ENCODE measurements around the gene FLYWCH1. TPM values are rescaled to one million over a fixed set of nuclear protein-coding genes. Genes with fewer than 3 reads are reported as not detected.

Gene FLYWCH1
- total and polyA plus RNA-seq, 9 of the 15 experiments (the other 6 are each of a cell fraction or from before 2014, with no cell fraction given) = 0.18 to 33.6 (median 11.3) TPM

DNA sequence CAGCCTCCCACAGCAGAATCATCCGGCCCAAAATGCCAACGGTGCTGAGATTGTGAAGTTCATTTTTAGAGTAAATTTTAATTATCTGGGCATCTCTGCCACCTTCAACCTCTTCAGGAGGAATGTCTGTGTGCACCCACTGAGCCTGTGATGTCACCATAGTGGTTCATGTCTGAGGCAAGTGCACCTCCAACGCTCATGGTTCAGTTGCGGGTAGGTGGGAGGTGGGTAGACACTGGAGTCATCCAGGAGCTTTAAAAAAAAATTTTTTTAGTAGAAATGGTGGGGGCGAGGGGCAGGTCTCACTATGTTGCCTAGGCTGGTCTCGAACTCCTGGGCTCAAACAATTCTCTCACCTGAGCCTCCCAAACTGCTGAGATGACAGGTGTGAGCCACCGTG, 1.9 kb downstream of the FLYWCH1 start (continued):
- TF ChIP-seq MYNN (IDR thresholded peaks at IDR 0.05) = no peak
- TF ChIP-seq MYNN (CRISPR knock-in tag; IDR thresholded peaks at IDR 0.05) = no peak
- no peak for TF ChIP-seq PRMT5 (CRISPR knock-in tag; IDR thresholded peaks at IDR 0.05)
- TF ChIP-seq CBFA2T3 (IDR thresholded peaks at IDR 0.05) = no peak
- TF ChIP-seq CCNT2 (IDR thresholded peaks at IDR 0.05; ENCODE audit: borderline replicate concordance, extremely low read depth, insufficient read length, low read depth, low read length) = no peak
- no peak for TF ChIP-seq SMARCE1 (IDR thresholded peaks at IDR 0.05)
- no peak for TF ChIP-seq SRF (CRISPR knock-in tag; IDR thresholded peaks at IDR 0.05)
- no peak for TF ChIP-seq ZNF785 (CRISPR knock-in tag; IDR thresholded peaks at IDR 0.05)
- TF ChIP-seq ZNF134 (CRISPR knock-in tag; conservative IDR thresholded peaks at IDR 0.05) = no peak

DNA sequence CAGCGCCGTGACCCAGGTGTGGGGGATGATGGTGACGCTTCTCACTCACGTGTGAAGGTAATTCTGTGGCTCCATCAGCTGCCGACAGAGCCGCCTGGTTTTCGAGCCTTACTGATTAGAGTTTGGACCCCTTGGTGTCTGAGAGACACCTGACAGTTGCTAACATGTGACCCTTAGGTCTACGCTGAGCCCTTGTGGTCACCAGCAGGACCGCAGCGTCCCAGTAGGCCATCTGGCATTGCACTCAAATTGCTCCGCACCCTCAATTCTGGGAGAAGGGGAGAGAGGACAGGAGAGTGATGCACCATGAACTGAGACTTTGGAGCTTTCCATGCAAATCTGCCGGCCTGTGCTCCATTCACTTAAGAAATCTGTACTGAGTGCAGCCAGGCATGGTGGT, 2.5 kb downstream of the FLYWCH1 start:
- TF ChIP-seq, protein P1, sequence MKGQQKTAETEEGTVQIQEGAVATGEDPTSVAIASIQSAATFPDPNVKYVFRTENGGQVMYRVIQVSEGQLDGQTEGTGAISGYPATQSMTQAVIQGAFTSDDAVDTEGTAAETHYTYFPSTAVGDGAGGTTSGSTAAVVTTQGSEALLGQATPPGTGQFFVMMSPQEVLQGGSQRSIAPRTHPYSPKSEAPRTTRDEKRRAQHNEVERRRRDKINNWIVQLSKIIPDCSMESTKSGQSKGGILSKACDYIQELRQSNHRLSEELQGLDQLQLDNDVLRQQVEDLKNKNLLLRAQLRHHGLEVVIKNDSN (CRISPR knock-in tag; IDR thresholded peaks at IDR 0.05) = peak; percentile 33; the same call in 1 of the 2 replicates
- TF ChIP-seq CBFA2T3 (IDR thresholded peaks at IDR 0.05) = 0 out of 2 replicates have a peak, but pooled peaks have one; percentile 17
- TF ChIP-seq HDAC6 (IDR thresholded peaks at IDR 0.05; ENCODE audit: low read depth, low read length) = no peak
- TF ChIP-seq, protein P2, sequence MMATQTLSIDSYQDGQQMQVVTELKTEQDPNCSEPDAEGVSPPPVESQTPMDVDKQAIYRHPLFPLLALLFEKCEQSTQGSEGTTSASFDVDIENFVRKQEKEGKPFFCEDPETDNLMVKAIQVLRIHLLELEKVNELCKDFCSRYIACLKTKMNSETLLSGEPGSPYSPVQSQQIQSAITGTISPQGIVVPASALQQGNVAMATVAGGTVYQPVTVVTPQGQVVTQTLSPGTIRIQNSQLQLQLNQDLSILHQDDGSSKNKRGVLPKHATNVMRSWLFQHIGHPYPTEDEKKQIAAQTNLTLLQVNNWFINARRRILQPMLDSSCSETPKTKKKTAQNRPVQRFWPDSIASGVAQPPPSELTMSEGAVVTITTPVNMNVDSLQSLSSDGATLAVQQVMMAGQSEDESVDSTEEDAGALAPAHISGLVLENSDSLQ (IDR thresholded peaks at IDR 0.05) = no peak
- no peak for TF ChIP-seq ZNF551 (CRISPR knock-in tag; IDR thresholded peaks at IDR 0.05)
- TF ChIP-seq PHB (CRISPR knock-in tag; IDR thresholded peaks at IDR 0.05) = no peak
- TF ChIP-seq, protein P3, sequence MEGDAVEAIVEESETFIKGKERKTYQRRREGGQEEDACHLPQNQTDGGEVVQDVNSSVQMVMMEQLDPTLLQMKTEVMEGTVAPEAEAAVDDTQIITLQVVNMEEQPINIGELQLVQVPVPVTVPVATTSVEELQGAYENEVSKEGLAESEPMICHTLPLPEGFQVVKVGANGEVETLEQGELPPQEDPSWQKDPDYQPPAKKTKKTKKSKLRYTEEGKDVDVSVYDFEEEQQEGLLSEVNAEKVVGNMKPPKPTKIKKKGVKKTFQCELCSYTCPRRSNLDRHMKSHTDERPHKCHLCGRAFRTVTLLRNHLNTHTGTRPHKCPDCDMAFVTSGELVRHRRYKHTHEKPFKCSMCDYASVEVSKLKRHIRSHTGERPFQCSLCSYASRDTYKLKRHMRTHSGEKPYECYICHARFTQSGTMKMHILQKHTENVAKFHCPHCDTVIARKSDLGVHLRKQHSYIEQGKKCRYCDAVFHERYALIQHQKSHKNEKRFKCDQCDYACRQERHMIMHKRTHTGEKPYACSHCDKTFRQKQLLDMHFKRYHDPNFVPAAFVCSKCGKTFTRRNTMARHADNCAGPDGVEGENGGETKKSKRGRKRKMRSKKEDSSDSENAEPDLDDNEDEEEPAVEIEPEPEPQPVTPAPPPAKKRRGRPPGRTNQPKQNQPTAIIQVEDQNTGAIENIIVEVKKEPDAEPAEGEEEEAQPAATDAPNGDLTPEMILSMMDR (IDR thresholded peaks at IDR 0.05 in 2 of 3, conservative IDR thresholded peaks at IDR 0.05 in 1 of 3; ENCODE audit: insufficient read depth in 2 of 3, low read depth in 1 of 3, low read length in 3 of 3) = peak in 2 of 3 experiments; percentile 4 to 17; a peak in 1 of 6 replicates
- no peak for TF ChIP-seq ZBED1 (IDR thresholded peaks at IDR 0.05)
- no peak for TF ChIP-seq SMAD3 (CRISPR knock-in tag; conservative IDR thresholded peaks at IDR 0.05)
- H3K4me1 ChIP-seq (replicated peaks in 1 of 2; ENCODE audit: control insufficient read depth in 2 of 2, insufficient read depth in 2 of 2, low read length in 2 of 2) = peaks cover 18 to 38% of the 10 kb centered on the region in 2 experiments
- no peaks in the 10 kb centered on the region for H4K20me1 ChIP-seq (replicated peaks; ENCODE audit: control insufficient read depth, insufficient read depth, low read length)
- no peaks in the 10 kb centered on the region for H3K27me3 ChIP-seq (ENCODE audit: control insufficient read depth in 2 of 2, insufficient read depth in 2 of 2, low read length in 2 of 2)
- POLR2A ChIA-PET = interaction anchor here (0.6 kb wide), 1 partner anchor 33 kb away, joined by 3 read pairs; no protein-coding TSS in a partner anchor
- BruUV-seq (replicated peaks) = no TSS peak
- H3K9me1 ChIP-seq (ENCODE audit: control insufficient read depth, insufficient read depth, low read length) = no peaks in the 10 kb centered on the region
- FAIRE-seq (no peak), DNase-seq (ENCODE audit: extremely low read depth in 1 of 4, low spot score in 3 of 4) (peak in 1 of 4 experiments; percentile 25), ATAC-seq (no peak)
- H3K9me3 ChIP-seq (replicated peaks; ENCODE audit: control insufficient read depth, insufficient read depth, low read depth, low read length) = no peaks in the 10 kb centered on the region
- H3K9ac ChIP-seq (ENCODE audit: insufficient read depth in 1 of 2, low read depth in 2 of 2, low read length in 2 of 2) = peak overlapping the region in 1 of 2 experiments; percentile 55; a peak in 1 of 4 replicates
- H3K27ac ChIP-seq (ENCODE audit: extremely low read depth, low read depth, low read length) = no peak overlapping the region
- H3K36me3 ChIP-seq (ENCODE audit: control insufficient read depth, insufficient read depth, low read length) = peaks cover 25% of the 10 kb centered on the region; the same call in 2 of the 3 replicates
- intact Hi-C loops (cut with micrococcal nuclease) (no loop called here), in situ Hi-C loops (cut with MboI) (loop anchor here (5.0 kb wide), 1 partner anchor 42 kb away; no protein-coding TSS in a partner anchor)
- CTCF ChIA-PET (ENCODE audit: low intra/inter-chr PET ratio) = no interaction called here
- H2AFZ ChIP-seq (ENCODE audit: low read depth, low read length) = no peak overlapping the region
- no peak overlapping the region for H3K4me2 ChIP-seq (ENCODE audit: insufficient read depth, low read length)
- peaks cover 16% of the 10 kb centered on the region for H3K79me2 ChIP-seq (ENCODE audit: control insufficient read depth, insufficient read depth, low read length)
- H3K4me3 ChIP-seq = no peak overlapping the region
- WGBS (ENCODE audit: insufficient coverage, low coverage, missing lambda C conversion rate) = 82% methylated on average over 12 of the region's 12 CpGs

Data from K562 (cell line).